Liver (tissue), 9 donors: ENCODE measurements around the gene NLRP11. TPM values are rescaled to one million over a fixed set of nuclear protein-coding genes. Genes with fewer than 3 reads are reported as not detected.

ENCODE experiments used
- DNase-seq: peaks from one replicate; pipeline ENCODE4 v3.0.0-alpha.2; 2017; ENCODE audit warnings: low spot score
- H3K27ac ChIP-seq, 2 donors: one replicate each; pipeline ENCODE4 v1.7.0; 2013; ENCODE audit warnings: inconsistent platforms in 2 of 2, low read length in 2 of 2, control low read depth in 1 of 2, low read depth in 1 of 2, mild to moderate bottlenecking in 1 of 2
- H3K27me3 ChIP-seq, 4 donors: one replicate each; pipeline versions ENCODE4 v1.6.1 to v1.7.0; 2013; ENCODE audit warnings: low read length in 3 of 4, inconsistent platforms in 1 of 4, mild to moderate bottlenecking in 1 of 4, moderate library complexity in 1 of 4; ENCODE audit not compliant: control insufficient read depth in 4 of 4, insufficient read depth in 4 of 4
- H3K36me3 ChIP-seq, 4 donors: one replicate each; pipeline versions ENCODE4 v1.6.1 to v1.7.0; 2013; ENCODE audit warnings: low read length in 3 of 4, mild to moderate bottlenecking in 3 of 4, low read depth in 1 of 4, moderate library complexity in 1 of 4; ENCODE audit not compliant: control insufficient read depth in 4 of 4, insufficient read depth in 3 of 4
- H3K4me1 ChIP-seq, 4 donors: one replicate each; pipeline versions ENCODE4 v1.6.1 to v1.7.0; 2013; ENCODE audit warnings: low read length in 3 of 4, mild to moderate bottlenecking in 3 of 4, moderate library complexity in 1 of 4; ENCODE audit not compliant: control insufficient read depth in 4 of 4, insufficient read depth in 4 of 4
- H3K4me3 ChIP-seq, 3 donors: one replicate each; pipeline versions ENCODE4 v1.6.1 to v1.7.0; 2013; ENCODE audit warnings: low read length in 3 of 3, control low read depth in 1 of 3, low read depth in 1 of 3, mild to moderate bottlenecking in 1 of 3
- H3K9ac ChIP-seq, 2 donors: one replicate each; pipeline ENCODE4 v1.7.0; 2013; ENCODE audit warnings: low read length in 2 of 2, mild to moderate bottlenecking in 2 of 2, moderate library complexity in 2 of 2, control low read depth in 1 of 2, low read depth in 1 of 2
- H3K9me3 ChIP-seq, 4 donors: one replicate each; pipeline versions ENCODE4 v1.6.1 to v1.7.0; 2013; ENCODE audit warnings: low read length in 3 of 4; ENCODE audit not compliant: control insufficient read depth in 4 of 4
- ATF3 ChIP-seq: IDR thresholded peaks from 2 replicates; pipeline ENCODE4 v1.6.1; 2016; ENCODE audit warnings: antibody characterized with exemption
- CTCF ChIP-seq: fragments of 150-350 bp; IDR thresholded peaks from 2 replicates; pipeline ENCODE4 v1.5.1; 2017; ENCODE audit warnings: improper control_type of control experiment, low read depth, low read length; ENCODE audit not compliant: missing input control
- EGR1 ChIP-seq, 2 donors: IDR thresholded peaks; 2 replicates each; pipeline ENCODE4 v1.6.1; 2016 to 2018; ENCODE audit warnings: antibody characterized with exemption in 2 of 2, low read depth in 2 of 2
- FOXA1 ChIP-seq: IDR thresholded peaks from 2 replicates; pipeline ENCODE4 v1.6.1; 2016; ENCODE audit warnings: antibody characterized with exemption
- FOXA2 ChIP-seq: IDR thresholded peaks from 2 replicates; pipeline ENCODE4 v1.6.1; 2016; ENCODE audit warnings: antibody characterized with exemption
- GABPA ChIP-seq, 2 donors: IDR thresholded peaks in 1 of 2; conservative IDR thresholded peaks in 1 of 2; 2 replicates each; pipeline ENCODE4 v1.6.1; 2016; ENCODE audit warnings: antibody characterized with exemption in 2 of 2, mild to moderate bottlenecking in 1 of 2, moderate library complexity in 1 of 2
- HNF4A ChIP-seq, 2 donors: conservative IDR thresholded peaks; 2 replicates each; pipeline ENCODE4 v1.6.1; 2016; ENCODE audit warnings: antibody characterized with exemption in 2 of 2, mild to moderate bottlenecking in 2 of 2
- JUND ChIP-seq, 2 donors: IDR thresholded peaks; 2 replicates each; pipeline ENCODE4 v1.6.1; 2016; ENCODE audit warnings: antibody characterized with exemption in 2 of 2
- MAX ChIP-seq: IDR thresholded peaks from 2 replicates; pipeline ENCODE4 v1.6.1; 2016; ENCODE audit warnings: antibody characterized with exemption
- NR2F2 ChIP-seq: IDR thresholded peaks from 2 replicates; pipeline ENCODE4 v1.6.1; 2016; ENCODE audit warnings: antibody characterized with exemption
- RAD21 ChIP-seq, 2 donors: IDR thresholded peaks; 2 replicates each; pipeline ENCODE4 v1.6.1; 2016; ENCODE audit warnings: antibody characterized with exemption in 2 of 2, mild to moderate bottlenecking in 2 of 2
- REST ChIP-seq: IDR thresholded peaks from 2 replicates; pipeline ENCODE4 v1.6.1; 2016; ENCODE audit warnings: antibody characterized with exemption, mild to moderate bottlenecking
- RXRA ChIP-seq, 2 donors: IDR thresholded peaks; 2 replicates each; pipeline ENCODE4 v1.6.1; 2017 to 2018; ENCODE audit warnings: antibody characterized with exemption in 2 of 2, mild to moderate bottlenecking in 1 of 2
- SP1 ChIP-seq: IDR thresholded peaks from 2 replicates; pipeline ENCODE4 v1.6.1; 2018; ENCODE audit warnings: antibody characterized with exemption, mild to moderate bottlenecking
- TAF1 ChIP-seq: conservative IDR thresholded peaks from 2 replicates; pipeline ENCODE4 v1.6.1; 2016; ENCODE audit warnings: antibody characterized with exemption, mild to moderate bottlenecking
- YY1 ChIP-seq: IDR thresholded peaks from 2 replicates; pipeline ENCODE4 v1.6.1; 2016; ENCODE audit warnings: antibody characterized with exemption, mild to moderate bottlenecking
- WGBS: extraction: QIAGEN DNeasy Blood & Tissue Kit; methylation state at CpG from one replicate; pipeline ENCODE4 v1.1.7; 2013; 5-methylcytosine and 5-hydroxymethylcytosine counted together
- polyA plus RNA-seq, 2 donors: library from polyadenylated mRNA; stranded (reverse) in 1 of 2; unstranded in 1 of 2; fragments of 200-250 nt in 1 of 2; fragments of >200 nt in 1 of 2; fragmentation: Nextera tagmentation in 1 of 2; extraction: Ambion mirVana in 1 of 2; gene quantifications; one replicate each; pipeline versions ENCODE4 v1.2.1 to v1.2.3, GENCODE V29; 2013 to 2015
- total RNA-seq, 2 donors: library from RNA; depleted of rRNA; stranded (reverse); fragments of >200 nt; gene quantifications; one replicate each; pipeline ENCODE4 v1.2.3, GENCODE V29; 2014
- TF ChIP-seq, protein P1 (sequence below): IDR thresholded peaks from 2 replicates; pipeline ENCODE4 v1.6.1; 2016; ENCODE audit warnings: antibody characterized with exemption
- donor health status: healthy.
- donor health status: healthy.
- donor health status: healthy.
- donor health status: healthy.
- donor health status: healthy.

Gene NLRP11
- total and polyA plus RNA-seq, 4 donors: 0.28 to 0.33 TPM; not detected in 2

DNA sequence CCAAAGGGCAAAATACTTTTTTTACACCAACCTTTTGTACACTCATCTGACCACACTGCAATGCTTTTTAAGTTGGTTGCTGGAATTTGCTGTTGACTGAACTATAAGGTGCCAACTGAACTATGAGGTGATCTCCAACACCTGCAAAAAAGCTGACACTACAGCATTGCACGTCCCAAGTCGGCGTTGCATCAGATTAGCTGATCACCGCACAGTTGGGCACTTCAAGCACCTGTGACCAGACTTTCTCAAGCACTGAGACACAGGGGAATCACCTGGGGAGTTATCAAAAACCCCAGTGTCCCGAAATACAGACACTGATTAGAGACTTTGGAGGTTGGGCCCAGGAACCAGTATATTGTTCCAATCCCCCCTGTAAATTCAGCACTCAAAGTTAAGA, 1.1 kb downstream of the NLRP11 start:
- H3K27ac ChIP-seq: no peak overlapping the region
- no peak overlapping the region for H3K4me3 ChIP-seq
- H3K36me3 ChIP-seq: no peaks in the 10 kb centered on the region
- H3K27me3 ChIP-seq: no peaks in the 10 kb centered on the region
- no peak overlapping the region for H3K9ac ChIP-seq
- DNase-seq: no peak
- H3K9me3 ChIP-seq: no peaks in the 10 kb centered on the region
- TF ChIP-seq FOXA2 (no peak), FOXA1 (no peak), JUND (IDR thresholded peaks at IDR 0.05) (no peak), GABPA (IDR thresholded peaks at IDR 0.05 in 1 of 2, conservative IDR thresholded peaks at IDR 0.05 in 1 of 2) (no peak), ATF3 (no peak), SP1 (no peak), REST (no peak), MAX (no peak), RXRA (IDR thresholded peaks at IDR 0.05) (no peak), NR2F2 (no peak), EGR1 (IDR thresholded peaks at IDR 0.05; ENCODE audit: low read depth in 2 of 2) (no peak), CTCF (no peak), TAF1 (no peak)
- TF ChIP-seq, protein P1, sequence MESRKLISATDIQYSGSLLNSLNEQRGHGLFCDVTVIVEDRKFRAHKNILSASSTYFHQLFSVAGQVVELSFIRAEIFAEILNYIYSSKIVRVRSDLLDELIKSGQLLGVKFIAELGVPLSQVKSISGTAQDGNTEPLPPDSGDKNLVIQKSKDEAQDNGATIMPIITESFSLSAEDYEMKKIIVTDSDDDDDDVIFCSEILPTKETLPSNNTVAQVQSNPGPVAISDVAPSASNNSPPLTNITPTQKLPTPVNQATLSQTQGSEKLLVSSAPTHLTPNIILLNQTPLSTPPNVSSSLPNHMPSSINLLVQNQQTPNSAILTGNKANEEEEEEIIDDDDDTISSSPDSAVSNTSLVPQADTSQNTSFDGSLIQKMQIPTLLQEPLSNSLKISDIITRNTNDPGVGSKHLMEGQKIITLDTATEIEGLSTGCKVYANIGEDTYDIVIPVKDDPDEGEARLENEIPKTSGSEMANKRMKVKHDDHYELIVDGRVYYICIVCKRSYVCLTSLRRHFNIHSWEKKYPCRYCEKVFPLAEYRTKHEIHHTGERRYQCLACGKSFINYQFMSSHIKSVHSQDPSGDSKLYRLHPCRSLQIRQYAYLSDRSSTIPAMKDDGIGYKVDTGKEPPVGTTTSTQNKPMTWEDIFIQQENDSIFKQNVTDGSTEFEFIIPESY: no peak
- WGBS: 73% methylated on average over 5 of the region's 5 CpGs
- H3K4me1 ChIP-seq: no peaks in the 10 kb centered on the region

DNA sequence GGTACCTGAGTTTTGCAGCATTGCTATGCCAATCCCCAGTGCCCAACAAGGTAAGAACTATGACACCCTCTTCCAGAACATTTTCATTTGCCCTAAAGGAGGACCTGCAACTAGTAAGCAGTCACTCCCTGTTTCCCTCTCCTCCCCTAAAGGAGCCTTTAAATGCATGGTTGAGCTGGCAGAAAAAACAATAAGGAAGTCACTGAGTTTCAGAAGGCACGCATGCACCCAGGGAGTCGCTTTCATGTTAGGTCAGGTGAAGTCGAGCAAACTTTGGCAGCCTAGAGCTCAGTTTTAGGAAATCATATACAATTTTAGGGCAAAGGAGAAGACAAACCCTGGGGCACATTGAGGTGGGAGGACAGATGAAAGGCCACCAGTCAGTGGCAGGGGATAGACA, 11.8 kb downstream of the NLRP11 start:
- no peak for TF ChIP-seq MAX
- TF ChIP-seq TAF1: no peak
- TF ChIP-seq NR2F2: no peak
- TF ChIP-seq ATF3: no peak
- no peak for TF ChIP-seq REST
- TF ChIP-seq YY1: no peak
- TF ChIP-seq, protein P1: no peak
- no peak for TF ChIP-seq EGR1 (IDR thresholded peaks at IDR 0.05; ENCODE audit: low read depth in 2 of 2)
- TF ChIP-seq FOXA1: no peak
- no peak for TF ChIP-seq RAD21 (IDR thresholded peaks at IDR 0.05)
- no peak for TF ChIP-seq HNF4A (conservative IDR thresholded peaks at IDR 0.05)
- no peak for DNase-seq
- 73% methylated on average over 3 of the region's 3 CpGs for WGBS

More for the DNA sequence above, 11.8 kb downstream of the NLRP11 start:
- Histone ChIP-seq H3K4me3 (no peak overlapping the region), H3K27me3 (peaks cover 0 to 3% (median under 1%) of the 10 kb centered on the region in 4 donors), H3K4me1 (no peaks in the 10 kb centered on the region), H3K36me3 (no peaks in the 10 kb centered on the region), H3K9ac (no peak overlapping the region), H3K9me3 (peaks cover 0 to 3% (median under 1%) of the 10 kb centered on the region in 4 donors), H3K27ac (no peak overlapping the region)
